ENCODE data around the gene TRIM40.

Gene TRIM40

GRCh38 chr6:30093951-30094661 lies 41.8 kb upstream of the TRIM40 start:
- TF ChIP-seq CTCF (IDR thresholded peaks at IDR 0.05; ENCODE audit: poor library complexity, severe bottlenecking) = no peak
- H3K36me3 ChIP-seq (ENCODE audit: low read depth) = no peaks in the 10 kb centered on the region
- no peak for DNase-seq (ENCODE audit: low spot score)
- H3K9me3 ChIP-seq (ENCODE audit: severe bottlenecking) = no peaks in the 10 kb centered on the region
- no peak overlapping the region for H3K27ac ChIP-seq (ENCODE audit: poor library complexity, severe bottlenecking)
- ATAC-seq (ENCODE audit: low read depth) = no peak
- no peaks in the 10 kb centered on the region for H3K27me3 ChIP-seq (ENCODE audit: insufficient read depth, poor library complexity, severe bottlenecking)
- peaks cover 8% of the 10 kb centered on the region for H3K4me1 ChIP-seq (ENCODE audit: insufficient read depth, poor library complexity, severe bottlenecking)
- no peak overlapping the region for H3K4me3 ChIP-seq (ENCODE audit: severe bottlenecking)

GRCh38 chr6:30096829-30097228 lies 39.1 kb upstream of the TRIM40 start:
- no peak for TF ChIP-seq CTCF (IDR thresholded peaks at IDR 0.05; ENCODE audit: poor library complexity, severe bottlenecking)
- no peak for ATAC-seq (ENCODE audit: low read depth)
- no peaks in the 10 kb centered on the region for H3K36me3 ChIP-seq (ENCODE audit: low read depth)
- H3K4me1 ChIP-seq (ENCODE audit: insufficient read depth, poor library complexity, severe bottlenecking) = peaks cover 6% of the 10 kb centered on the region
- DNase-seq (ENCODE audit: low spot score) = no peak
- H3K9me3 ChIP-seq (ENCODE audit: severe bottlenecking) = no peaks in the 10 kb centered on the region
- no peak overlapping the region for H3K4me3 ChIP-seq (ENCODE audit: severe bottlenecking)
- no peak overlapping the region for H3K27ac ChIP-seq (ENCODE audit: poor library complexity, severe bottlenecking)
- no peaks in the 10 kb centered on the region for H3K27me3 ChIP-seq (ENCODE audit: insufficient read depth, poor library complexity, severe bottlenecking)

- Histone ChIP-seq H3K4me3 (ENCODE audit: severe bottlenecking) (no peak overlapping the region), H3K27ac (ENCODE audit: poor library complexity, severe bottlenecking) (no peak overlapping the region), H3K27me3 (ENCODE audit: insufficient read depth, poor library complexity, severe bottlenecking) (no peaks in the 10 kb centered on the region), H3K4me1 (ENCODE audit: insufficient read depth, poor library complexity, severe bottlenecking) (peaks cover 12% of the 10 kb centered on the region), H3K9me3 (ENCODE audit: severe bottlenecking) (no peaks in the 10 kb centered on the region), H3K36me3 (ENCODE audit: low read depth) (no peaks in the 10 kb centered on the region)
- TF ChIP-seq CTCF (IDR thresholded peaks at IDR 0.05; ENCODE audit: poor library complexity, severe bottlenecking) = no peak
- no peak for ATAC-seq (ENCODE audit: low read depth)
- DNase-seq (ENCODE audit: low spot score) = no peak
These were observed 37.8 kb upstream of the TRIM40 start for GRCh38 chr6:30097902-30098768.

- Histone ChIP-seq H3K27ac (ENCODE audit: poor library complexity, severe bottlenecking) (peak overlapping the region; percentile 40), H3K9me3 (ENCODE audit: severe bottlenecking) (no peaks in the 10 kb centered on the region), H3K4me1 (ENCODE audit: insufficient read depth, poor library complexity, severe bottlenecking) (peaks cover 12% of the 10 kb centered on the region), H3K36me3 (ENCODE audit: low read depth) (no peaks in the 10 kb centered on the region), H3K4me3 (ENCODE audit: severe bottlenecking) (no peak overlapping the region), H3K27me3 (ENCODE audit: insufficient read depth, poor library complexity, severe bottlenecking) (no peaks in the 10 kb centered on the region)
- DNase-seq (ENCODE audit: low spot score) = no peak
- no peak for TF ChIP-seq CTCF (IDR thresholded peaks at IDR 0.05; ENCODE audit: poor library complexity, severe bottlenecking)
- no peak for ATAC-seq (ENCODE audit: low read depth)
These were observed 35.8 kb upstream of the TRIM40 start for GRCh38 chr6:30100154-30100553.
